Neural crest cell (in vitro differentiated cells): ENCODE data around the gene CARTPT. TPM values are rescaled to one million over a fixed set of nuclear protein-coding genes. Genes with fewer than 3 reads are reported as not detected.

Experiments
- DNase-seq: peaks from one replicate; pipeline ENCODE4 v3.0.0; 2021; ENCODE audit warnings: low read depth, mixed read lengths, low spot score
- H3K27ac Mint-ChIP-seq: one replicate; pipeline ENCODE4 v1.8.0; 2021; ENCODE audit warnings: mild to moderate bottlenecking, mixed read lengths; ENCODE audit not compliant: unreplicated experiment
- H3K27me3 Mint-ChIP-seq: 2 replicates; pipeline ENCODE4 v1.8.0; 2021; ENCODE audit warnings: low read depth, mild to moderate bottlenecking, mixed read lengths
- H3K36me3 Mint-ChIP-seq: 2 replicates; pipeline ENCODE4 v1.8.0; 2021; ENCODE audit warnings: low read depth, mild to moderate bottlenecking, mixed read lengths
- H3K4me1 Mint-ChIP-seq: 2 replicates; pipeline ENCODE4 v1.8.0; 2021; ENCODE audit warnings: mixed read lengths
- H3K4me3 Mint-ChIP-seq: one replicate; pipeline ENCODE4 v1.8.0; 2021; ENCODE audit warnings: mild to moderate bottlenecking, mixed read lengths
- H3K9me3 Mint-ChIP-seq: 2 replicates; pipeline ENCODE4 v1.8.0; 2021; ENCODE audit warnings: mixed read lengths
- total RNA-seq: library from RNA; stranded (reverse); gene quantifications from 2 replicates; pipeline ENCODE4 v1.2.1, GENCODE V29; 2021
- TF ChIP-seq, protein P1 (sequence below): fragments of 200-600 bp; sonication (generic); conservative IDR thresholded peaks from 2 replicates; pipeline ENCODE4 v1.5.0; 2021; ENCODE audit warnings: antibody characterized with exemption, mild to moderate bottlenecking

Gene CARTPT
- total RNA-seq, 1 donor from 2014 or later = not detected

- DNase-seq = no peak
- TF ChIP-seq, protein P1, sequence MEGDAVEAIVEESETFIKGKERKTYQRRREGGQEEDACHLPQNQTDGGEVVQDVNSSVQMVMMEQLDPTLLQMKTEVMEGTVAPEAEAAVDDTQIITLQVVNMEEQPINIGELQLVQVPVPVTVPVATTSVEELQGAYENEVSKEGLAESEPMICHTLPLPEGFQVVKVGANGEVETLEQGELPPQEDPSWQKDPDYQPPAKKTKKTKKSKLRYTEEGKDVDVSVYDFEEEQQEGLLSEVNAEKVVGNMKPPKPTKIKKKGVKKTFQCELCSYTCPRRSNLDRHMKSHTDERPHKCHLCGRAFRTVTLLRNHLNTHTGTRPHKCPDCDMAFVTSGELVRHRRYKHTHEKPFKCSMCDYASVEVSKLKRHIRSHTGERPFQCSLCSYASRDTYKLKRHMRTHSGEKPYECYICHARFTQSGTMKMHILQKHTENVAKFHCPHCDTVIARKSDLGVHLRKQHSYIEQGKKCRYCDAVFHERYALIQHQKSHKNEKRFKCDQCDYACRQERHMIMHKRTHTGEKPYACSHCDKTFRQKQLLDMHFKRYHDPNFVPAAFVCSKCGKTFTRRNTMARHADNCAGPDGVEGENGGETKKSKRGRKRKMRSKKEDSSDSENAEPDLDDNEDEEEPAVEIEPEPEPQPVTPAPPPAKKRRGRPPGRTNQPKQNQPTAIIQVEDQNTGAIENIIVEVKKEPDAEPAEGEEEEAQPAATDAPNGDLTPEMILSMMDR = no peak
- no peak overlapping the region for H3K27ac Mint-ChIP-seq
- H3K9me3 Mint-ChIP-seq = peaks cover 2% of the 10 kb centered on the region
- no peaks in the 10 kb centered on the region for H3K4me1 Mint-ChIP-seq
- no peaks in the 10 kb centered on the region for H3K36me3 Mint-ChIP-seq
- H3K27me3 Mint-ChIP-seq = no peaks in the 10 kb centered on the region
- H3K4me3 Mint-ChIP-seq = no peak overlapping the region
Measured at GRCh38 chr5:71747182-71747581, 28.1 kb downstream of the CARTPT start.

DNA sequence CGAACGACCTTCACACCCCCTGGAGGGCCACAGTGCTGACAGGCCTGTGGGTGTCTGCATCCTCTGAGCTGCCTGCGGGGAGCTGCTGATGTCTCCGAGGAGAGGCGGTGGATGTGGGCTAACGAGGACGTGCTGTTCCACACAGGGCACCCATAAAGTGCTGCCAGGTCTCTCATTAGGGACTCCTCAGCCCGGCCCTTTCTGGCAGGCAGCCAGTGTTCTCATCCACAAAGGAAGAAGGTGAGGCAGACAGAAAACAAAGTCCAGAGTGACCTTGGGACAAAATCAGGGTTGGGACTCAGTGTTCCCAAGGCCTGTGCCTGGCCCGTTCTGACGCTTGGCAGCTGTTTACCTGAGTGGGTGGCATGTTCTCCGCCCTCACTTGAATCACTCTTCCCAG, 29.3 kb downstream of the CARTPT start:
- no peak overlapping the region for H3K27ac Mint-ChIP-seq
- no peak for DNase-seq
- no peaks in the 10 kb centered on the region for H3K36me3 Mint-ChIP-seq
- H3K27me3 Mint-ChIP-seq = no peaks in the 10 kb centered on the region
- H3K4me1 Mint-ChIP-seq = no peaks in the 10 kb centered on the region
- TF ChIP-seq, protein P1 = no peak
- no peak overlapping the region for H3K4me3 Mint-ChIP-seq
- H3K9me3 Mint-ChIP-seq = peaks cover 2% of the 10 kb centered on the region

DNA sequence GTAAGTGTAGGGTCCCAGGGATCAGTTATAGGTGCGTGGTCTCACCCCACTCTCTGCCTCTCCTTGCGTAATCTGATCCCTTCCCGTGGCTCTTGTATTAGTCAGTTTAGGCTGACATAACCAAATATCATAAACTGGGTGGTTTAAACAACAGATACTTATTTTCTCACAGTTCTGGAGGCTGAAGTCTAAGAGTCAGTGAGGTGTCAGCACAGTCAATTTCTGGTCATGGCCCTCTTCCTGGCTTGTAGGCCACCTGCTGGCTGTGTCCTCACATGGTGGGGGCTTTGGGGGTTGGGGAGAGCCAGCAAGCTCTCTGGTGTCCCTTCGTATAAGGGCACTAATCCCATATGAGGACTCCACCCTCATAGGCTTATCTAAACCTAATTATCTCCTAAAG, 32.3 kb downstream of the CARTPT start:
- no peaks in the 10 kb centered on the region for H3K36me3 Mint-ChIP-seq
- H3K4me1 Mint-ChIP-seq = peaks cover 5% of the 10 kb centered on the region
- DNase-seq = no peak
- no peak overlapping the region for H3K4me3 Mint-ChIP-seq
- TF ChIP-seq, protein P1 = no peak
- H3K27ac Mint-ChIP-seq = no peak overlapping the region
- no peaks in the 10 kb centered on the region for H3K9me3 Mint-ChIP-seq
- no peaks in the 10 kb centered on the region for H3K27me3 Mint-ChIP-seq

DNA sequence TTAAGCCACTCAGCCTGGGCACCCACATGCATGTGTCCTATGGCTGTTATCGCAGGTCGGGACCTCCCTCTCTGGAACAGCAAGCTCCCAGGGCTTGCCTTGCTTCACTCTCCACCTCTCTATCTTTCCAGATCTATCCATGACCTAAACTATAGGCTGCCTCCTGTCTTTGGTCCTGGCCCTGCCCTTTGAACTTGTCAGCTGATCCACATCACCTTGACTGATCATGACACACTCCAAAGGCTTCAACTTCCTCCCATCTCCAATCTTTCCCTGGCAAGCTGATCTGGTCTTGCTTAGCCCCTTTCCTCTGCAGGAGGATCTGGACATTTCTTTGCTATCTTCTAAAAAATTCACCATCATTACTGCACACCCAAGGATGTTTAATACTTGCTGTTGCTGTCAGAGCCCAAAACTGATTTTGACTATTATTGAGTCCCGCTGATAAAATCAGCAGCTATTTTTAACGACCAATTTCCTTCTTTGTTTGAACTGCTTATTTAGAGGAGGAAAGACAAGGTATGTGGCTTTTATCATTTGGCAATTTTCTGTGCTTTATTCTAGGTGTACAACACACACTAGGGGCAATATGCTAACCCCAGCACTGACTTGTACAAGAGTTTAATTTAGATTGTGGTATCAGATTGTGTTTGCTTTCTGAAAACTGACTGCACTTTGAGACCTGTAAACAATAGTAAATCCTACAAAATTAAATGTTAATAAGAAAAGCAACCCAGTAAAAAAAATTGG, 33.5 kb downstream of the CARTPT start:
- Mint-ChIP-seq H3K4me1 (peaks cover 9% of the 10 kb centered on the region), H3K4me3 (no peak overlapping the region), H3K27ac (no peak overlapping the region), H3K9me3 (no peaks in the 10 kb centered on the region), H3K36me3 (no peaks in the 10 kb centered on the region), H3K27me3 (no peaks in the 10 kb centered on the region)
- TF ChIP-seq, protein P1 = no peak
- DNase-seq = no peak

GRCh38 chr5:71757590-71758543, 38.8 kb downstream of the CARTPT start:
- peaks cover 4% of the 10 kb centered on the region for H3K27me3 Mint-ChIP-seq
- H3K36me3 Mint-ChIP-seq = no peaks in the 10 kb centered on the region
- H3K9me3 Mint-ChIP-seq = peaks cover 6% of the 10 kb centered on the region
- TF ChIP-seq, protein P1 = peak; percentile 89
- no peak overlapping the region for H3K27ac Mint-ChIP-seq
- no peak overlapping the region for H3K4me3 Mint-ChIP-seq
- peaks cover 12% of the 10 kb centered on the region for H3K4me1 Mint-ChIP-seq
- peak; percentile 50 for DNase-seq
